Measurements from ENCODE around the gene CLIP3.
A peak's percentile ranks its signal among the peaks of the same experiment; 100 is the strongest.
"Not testable (repeated sequence)": the region's sequence is repeated elsewhere in the genome, so short reads cannot be mapped to it uniquely, and the experiment has no call there.

The CLIP3 gene

GRCh38 chr19:36046443-36047050 lies 13.9 kb upstream of the CLIP3 start:
- no peak for DNase-seq

- no peak for DNase-seq
Measured at GRCh38 chr19:36043952-36044351, 11.3 kb upstream of the CLIP3 start.

- no peak for DNase-seq
Measured at GRCh38 chr19:36041831-36042230, 9.2 kb upstream of the CLIP3 start.

GRCh38 chr19:36041092-36041491 lies 8.4 kb upstream of the CLIP3 start:
- not testable (repeated sequence) for DNase-seq

- DNase-seq: no peak
Measured at GRCh38 chr19:36040495-36040894, 7.8 kb upstream of the CLIP3 start.

- no peak for DNase-seq
Measured at GRCh38 chr19:36031308-36031707, 1.4 kb downstream of the CLIP3 start.

GRCh38 chr19:36030264-36031148 lies 2.2 kb downstream of the CLIP3 start:
- no peak for DNase-seq

GRCh38 chr19:36028313-36029041 lies 4.2 kb downstream of the CLIP3 start:
- no peak for DNase-seq

- no peak for DNase-seq
Measured at GRCh38 chr19:36027696-36028095, 5.0 kb downstream of the CLIP3 start.

GRCh38 chr19:36026091-36026876 lies 6.4 kb downstream of the CLIP3 start:
- DNase-seq: no peak

- DNase-seq: no peak
Measured at GRCh38 chr19:36025541-36025940, 7.1 kb downstream of the CLIP3 start.

GRCh38 chr19:36023432-36023831 lies 9.2 kb downstream of the CLIP3 start:
- DNase-seq: no peak

- no peak for DNase-seq
Measured at GRCh38 chr19:36019061-36019670, 13.5 kb downstream of the CLIP3 start.

GRCh38 chr19:36014012-36014924 lies 18.4 kb downstream of the CLIP3 start, which contains the start of gene ALKBH6:
ALKBH6 (minus strand) TSS chr19:36014213; CDS start chr19:36013397, 816 bp downstream.
- peak; percentile 94 for DNase-seq

- no peak for DNase-seq
Measured at GRCh38 chr19:36013280-36014011, 19.2 kb downstream of the CLIP3 start.

- no peak for DNase-seq
Measured at GRCh38 chr19:36010402-36010801, 22.3 kb downstream of the CLIP3 start.

GRCh38 chr19:36009633-36010379 lies 22.9 kb downstream of the CLIP3 start:
- no peak for DNase-seq

GRCh38 chr19:36009220-36009619 lies 23.5 kb downstream of the CLIP3 start:
- DNase-seq: peak; percentile 55

- no peak for DNase-seq
Measured at GRCh38 chr19:36008336-36008978, 24.2 kb downstream of the CLIP3 start, which contains the start of gene SYNE4. SYNE4 (minus strand) TSS chr19:36008813; CDS start chr19:36008681, 132 bp downstream.
